Measurements from ENCODE around the gene SLC2A11.

- peak; percentile 69 to 83 for TF ChIP-seq CTCF (conservative IDR thresholded peaks at IDR 0.05 in 1 of 2, IDR thresholded peaks at IDR 0.05 in 1 of 2; ENCODE audit: extremely low read depth in 1 of 2, insufficient read depth in 1 of 2, low read depth in 1 of 2, low read length in 2 of 2)
- TF ChIP-seq EZH2 (IDR thresholded peaks at IDR 0.05; ENCODE audit: borderline replicate concordance, low read length) = no peak
These were observed 36.5 kb downstream of the SLC2A11 start, which contains the start of gene MIF for GRCh38 chr22:23893945-23894709.

Data from mammary epithelial cell (primary cell).